ENCODE data around the gene ACTG2.

The ACTG2 gene

DNA sequence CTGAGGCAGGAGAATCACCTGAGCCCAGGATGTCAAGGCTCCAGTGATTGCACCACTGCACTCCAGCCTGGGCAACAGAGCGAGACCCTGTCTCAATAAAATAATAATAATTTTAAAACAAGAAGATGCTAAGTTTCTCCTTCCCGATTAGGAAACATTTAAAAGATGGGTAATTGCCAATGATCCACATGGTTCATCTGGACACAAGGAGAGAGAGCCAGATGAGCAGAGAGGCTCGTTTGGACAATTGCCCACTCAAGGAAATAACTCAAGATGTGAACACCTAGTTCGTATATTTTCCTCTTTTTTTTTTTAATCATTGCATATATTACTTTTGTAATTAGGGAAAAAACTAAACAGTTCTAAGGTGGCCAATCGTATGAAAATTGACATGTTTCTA is 3.6 kb upstream of the ACTG2 start:
- no peak overlapping the region for H3K4me3 ChIP-seq (replicated peaks; ENCODE audit: insufficient read depth, low read length)
- H3K27ac ChIP-seq (replicated peaks) = no peak overlapping the region
- no peaks in the 10 kb centered on the region for H3K27me3 ChIP-seq (ENCODE audit: insufficient read depth, poor library complexity, severe bottlenecking)
- no peak for DNase-seq (ENCODE audit: low read depth in 1 of 2, low spot score in 1 of 2)
- TF ChIP-seq, protein P1, sequence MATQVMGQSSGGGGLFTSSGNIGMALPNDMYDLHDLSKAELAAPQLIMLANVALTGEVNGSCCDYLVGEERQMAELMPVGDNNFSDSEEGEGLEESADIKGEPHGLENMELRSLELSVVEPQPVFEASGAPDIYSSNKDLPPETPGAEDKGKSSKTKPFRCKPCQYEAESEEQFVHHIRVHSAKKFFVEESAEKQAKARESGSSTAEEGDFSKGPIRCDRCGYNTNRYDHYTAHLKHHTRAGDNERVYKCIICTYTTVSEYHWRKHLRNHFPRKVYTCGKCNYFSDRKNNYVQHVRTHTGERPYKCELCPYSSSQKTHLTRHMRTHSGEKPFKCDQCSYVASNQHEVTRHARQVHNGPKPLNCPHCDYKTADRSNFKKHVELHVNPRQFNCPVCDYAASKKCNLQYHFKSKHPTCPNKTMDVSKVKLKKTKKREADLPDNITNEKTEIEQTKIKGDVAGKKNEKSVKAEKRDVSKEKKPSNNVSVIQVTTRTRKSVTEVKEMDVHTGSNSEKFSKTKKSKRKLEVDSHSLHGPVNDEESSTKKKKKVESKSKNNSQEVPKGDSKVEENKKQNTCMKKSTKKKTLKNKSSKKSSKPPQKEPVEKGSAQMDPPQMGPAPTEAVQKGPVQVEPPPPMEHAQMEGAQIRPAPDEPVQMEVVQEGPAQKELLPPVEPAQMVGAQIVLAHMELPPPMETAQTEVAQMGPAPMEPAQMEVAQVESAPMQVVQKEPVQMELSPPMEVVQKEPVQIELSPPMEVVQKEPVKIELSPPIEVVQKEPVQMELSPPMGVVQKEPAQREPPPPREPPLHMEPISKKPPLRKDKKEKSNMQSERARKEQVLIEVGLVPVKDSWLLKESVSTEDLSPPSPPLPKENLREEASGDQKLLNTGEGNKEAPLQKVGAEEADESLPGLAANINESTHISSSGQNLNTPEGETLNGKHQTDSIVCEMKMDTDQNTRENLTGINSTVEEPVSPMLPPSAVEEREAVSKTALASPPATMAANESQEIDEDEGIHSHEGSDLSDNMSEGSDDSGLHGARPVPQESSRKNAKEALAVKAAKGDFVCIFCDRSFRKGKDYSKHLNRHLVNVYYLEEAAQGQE (IDR thresholded peaks at IDR 0.05; ENCODE audit: insufficient replicate concordance, low read depth) = no peak
- no peak for TF ChIP-seq POLR2AphosphoS5 (IDR thresholded peaks at IDR 0.05; ENCODE audit: low read depth)
- TF ChIP-seq SPI1 (IDR thresholded peaks at IDR 0.05; ENCODE audit: borderline replicate concordance, low read depth) = no peak
- no peak for TF ChIP-seq CTCF (IDR thresholded peaks at IDR 0.05; ENCODE audit: insufficient read depth, low read length)
- no peak for TF ChIP-seq GABPA (IDR thresholded peaks at IDR 0.05; ENCODE audit: low read depth)

- no peak for TF ChIP-seq POLR2AphosphoS5 (IDR thresholded peaks at IDR 0.05; ENCODE audit: low read depth)
- TF ChIP-seq, protein P1 (IDR thresholded peaks at IDR 0.05; ENCODE audit: insufficient replicate concordance, low read depth) = peak; percentile 40
- no peak for TF ChIP-seq GABPA (IDR thresholded peaks at IDR 0.05; ENCODE audit: low read depth)
- no peak for TF ChIP-seq SPI1 (IDR thresholded peaks at IDR 0.05; ENCODE audit: borderline replicate concordance, low read depth)
- TF ChIP-seq CTCF (IDR thresholded peaks at IDR 0.05; ENCODE audit: insufficient read depth, low read length) = no peak
- DNase-seq (ENCODE audit: low read depth in 1 of 2, low spot score in 1 of 2) = no peak
- H3K4me3 ChIP-seq (replicated peaks; ENCODE audit: insufficient read depth, low read length) = no peak overlapping the region
- H3K27me3 ChIP-seq (ENCODE audit: insufficient read depth, poor library complexity, severe bottlenecking) = no peaks in the 10 kb centered on the region
- H3K27ac ChIP-seq (replicated peaks) = no peak overlapping the region
These were observed 2.3 kb upstream of the ACTG2 start for GRCh38 chr2:73890301-73891092.

- no peak overlapping the region for H3K4me3 ChIP-seq (replicated peaks; ENCODE audit: insufficient read depth, low read length)
- no peak for TF ChIP-seq GABPA (IDR thresholded peaks at IDR 0.05; ENCODE audit: low read depth)
- TF ChIP-seq, protein P1 (IDR thresholded peaks at IDR 0.05; ENCODE audit: insufficient replicate concordance, low read depth) = no peak
- TF ChIP-seq CTCF (IDR thresholded peaks at IDR 0.05; ENCODE audit: insufficient read depth, low read length) = no peak
- no peak for TF ChIP-seq POLR2AphosphoS5 (IDR thresholded peaks at IDR 0.05; ENCODE audit: low read depth)
- no peak for TF ChIP-seq SPI1 (IDR thresholded peaks at IDR 0.05; ENCODE audit: borderline replicate concordance, low read depth)
- H3K27ac ChIP-seq (replicated peaks) = no peak overlapping the region
- H3K27me3 ChIP-seq (ENCODE audit: insufficient read depth, poor library complexity, severe bottlenecking) = no peaks in the 10 kb centered on the region
- no peak for DNase-seq (ENCODE audit: low read depth in 1 of 2, low spot score in 1 of 2)
These were observed 1.4 kb upstream of the ACTG2 start for GRCh38 chr2:73891276-73891901.
